GM21423 (cell line): ENCODE measurements around the gene ELAVL4.

ENCODE experiments used
- ATAC-seq: cut with Tn5 transposase; IDR thresholded peaks from one replicate; pipeline ENCODE4 v1.9.1; 2021; ENCODE audit warnings: mild to moderate bottlenecking, moderate library complexity; ENCODE audit not compliant: unreplicated experiment

ELAVL4 gene

GRCh38 chr1:50177994-50178393 lies 69.3 kb downstream of the ELAVL4 start:
- no peak for ATAC-seq

DNA sequence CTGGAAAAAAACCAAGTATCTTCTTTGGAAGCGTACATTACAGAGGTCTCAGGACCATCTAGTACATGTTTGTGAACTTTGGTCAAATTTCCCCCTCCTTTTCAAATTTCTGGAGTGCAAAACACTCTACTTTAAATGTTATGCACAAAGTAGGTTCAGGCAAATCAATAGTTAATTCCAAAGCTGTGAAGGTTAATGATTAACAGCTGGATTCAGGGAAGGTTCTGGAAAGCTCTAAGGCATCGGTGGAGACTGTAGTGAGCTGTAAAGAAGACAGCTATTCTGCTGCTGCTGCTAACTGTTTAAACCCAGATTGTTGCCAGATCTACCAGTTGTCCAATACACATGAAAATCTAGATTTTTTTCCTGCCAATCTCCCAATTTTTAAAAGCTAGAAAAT lies 70.9 kb downstream of the ELAVL4 start:
- no peak for ATAC-seq

- no peak for ATAC-seq
Observed at GRCh38 chr1:50180367-50180766, 71.6 kb downstream of the ELAVL4 start.

- ATAC-seq: no peak
Observed at GRCh38 chr1:50181027-50181663, 72.4 kb downstream of the ELAVL4 start.

DNA sequence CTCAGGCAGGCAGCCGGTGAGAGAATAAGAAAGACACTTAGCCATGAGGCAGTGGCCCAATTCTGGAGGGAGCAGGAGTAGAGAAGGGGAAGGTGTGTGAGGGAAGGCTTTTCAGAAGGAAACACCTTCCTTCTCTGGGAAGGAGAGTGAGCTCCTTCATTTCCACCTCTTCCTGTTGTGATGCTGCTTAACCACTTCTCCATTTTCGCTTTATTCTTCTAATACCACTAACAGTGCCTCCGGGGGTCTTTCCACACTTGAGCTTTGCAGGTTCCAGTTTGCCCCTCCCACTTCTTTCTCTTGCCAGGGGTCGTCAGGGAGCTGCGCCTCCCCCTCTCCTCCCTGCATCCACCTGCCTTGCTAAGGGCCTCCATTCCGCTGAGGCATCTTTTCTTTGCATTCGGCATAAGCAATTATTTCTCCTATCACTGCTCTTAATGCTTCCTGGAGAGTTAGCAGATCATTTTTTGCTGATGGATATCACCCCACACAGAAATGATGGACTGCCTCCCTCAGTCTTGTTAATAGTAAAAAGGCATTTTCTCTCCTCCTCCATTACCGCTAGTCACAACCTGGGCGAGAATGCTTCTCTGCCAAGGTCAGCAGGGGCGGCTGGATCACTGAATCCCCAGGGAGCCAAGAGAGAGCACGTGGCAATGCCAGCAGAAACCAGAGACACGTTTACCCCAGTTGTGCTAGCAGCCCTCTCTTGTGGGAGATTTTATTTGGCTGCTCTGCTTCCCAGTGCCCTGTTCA lies 74.8 kb downstream of the ELAVL4 start:
- no peak for ATAC-seq

- no peak for ATAC-seq
Observed at GRCh38 chr1:50189369-50189768, 80.6 kb downstream of the ELAVL4 start.

GRCh38 chr1:50193002-50193401 lies 84.3 kb downstream of the ELAVL4 start:
- ATAC-seq: no peak

DNA sequence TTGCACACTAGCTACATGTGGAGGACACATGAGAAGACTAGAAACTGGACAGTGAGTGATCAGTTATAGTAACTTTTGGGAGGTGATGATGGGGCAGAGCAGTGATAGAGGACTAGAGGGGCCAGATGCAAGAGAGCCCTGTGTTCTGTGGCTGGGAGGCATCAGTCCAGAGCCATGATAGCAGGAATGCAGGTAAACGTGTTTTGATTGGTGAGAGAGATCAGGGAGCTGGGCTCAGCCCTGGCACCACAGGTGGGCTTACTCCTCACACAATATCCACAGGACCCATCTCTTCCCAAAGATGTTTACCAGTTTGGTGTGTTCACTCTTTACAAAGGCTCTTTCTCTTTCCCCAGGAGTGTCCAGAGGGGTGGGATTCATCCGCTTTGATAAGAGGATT lies 86.5 kb downstream of the ELAVL4 start:
- no peak for ATAC-seq

DNA sequence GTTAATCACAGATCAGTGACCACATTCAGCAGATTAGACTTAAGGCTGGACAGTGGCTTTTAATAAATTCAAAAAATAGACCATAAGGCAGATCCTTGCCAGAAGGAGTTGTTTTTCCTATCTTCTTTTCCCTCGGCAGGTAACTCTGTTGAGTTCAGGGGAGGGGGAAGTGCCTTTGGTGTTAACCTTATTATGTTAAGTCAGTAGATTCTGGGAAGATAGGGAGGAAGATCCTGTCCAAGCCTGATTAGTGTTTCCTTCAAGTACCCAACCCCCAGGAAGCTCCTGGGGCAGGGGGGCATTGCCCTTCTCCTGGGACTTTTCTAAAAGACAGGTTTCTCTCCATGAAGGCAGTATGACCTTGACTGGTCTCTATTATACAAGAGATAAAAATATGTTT lies 87.4 kb downstream of the ELAVL4 start:
- no peak for ATAC-seq

GRCh38 chr1:50197216-50197615 lies 88.5 kb downstream of the ELAVL4 start:
- ATAC-seq: no peak

DNA sequence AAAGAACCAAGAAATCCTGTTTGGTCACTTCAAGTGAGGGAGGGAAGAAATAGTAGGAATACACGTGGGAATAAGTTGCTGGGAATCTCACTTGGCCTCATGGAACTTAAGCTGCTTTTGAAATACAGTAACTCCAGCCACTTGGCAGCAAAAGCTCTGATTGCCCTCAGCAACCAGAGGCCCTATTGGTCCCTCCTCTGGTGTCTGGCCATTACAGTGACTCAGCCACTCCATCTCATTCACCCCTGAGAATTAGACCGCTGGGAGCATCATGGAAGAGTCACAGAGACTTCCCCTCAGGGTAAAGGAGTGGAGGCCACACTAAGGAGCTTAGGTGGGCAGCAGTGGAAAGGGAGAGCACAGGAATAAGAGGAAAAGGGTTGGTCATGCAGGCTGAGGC lies 99.6 kb downstream of the ELAVL4 start:
- ATAC-seq: no peak

DNA sequence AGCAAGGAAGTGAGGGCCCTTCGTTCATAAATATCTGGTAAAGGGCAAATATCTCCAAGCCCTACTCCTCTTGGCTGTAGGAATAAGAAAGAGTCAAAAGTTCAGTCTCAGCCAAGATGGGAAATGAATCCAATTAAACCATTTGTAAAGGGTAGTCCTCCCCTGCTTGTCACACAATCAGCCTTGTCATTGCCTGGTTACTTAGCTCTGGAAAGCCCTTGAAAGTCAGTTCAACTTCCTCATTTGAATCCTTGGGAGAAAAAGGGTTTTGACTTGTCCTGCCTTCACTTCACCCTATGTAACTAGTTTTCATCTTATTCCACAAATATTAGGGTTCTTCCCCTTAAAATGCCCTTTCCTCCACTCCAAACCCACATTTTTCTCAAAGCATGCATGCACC lies 100.0 kb downstream of the ELAVL4 start:
- ATAC-seq: no peak

DNA sequence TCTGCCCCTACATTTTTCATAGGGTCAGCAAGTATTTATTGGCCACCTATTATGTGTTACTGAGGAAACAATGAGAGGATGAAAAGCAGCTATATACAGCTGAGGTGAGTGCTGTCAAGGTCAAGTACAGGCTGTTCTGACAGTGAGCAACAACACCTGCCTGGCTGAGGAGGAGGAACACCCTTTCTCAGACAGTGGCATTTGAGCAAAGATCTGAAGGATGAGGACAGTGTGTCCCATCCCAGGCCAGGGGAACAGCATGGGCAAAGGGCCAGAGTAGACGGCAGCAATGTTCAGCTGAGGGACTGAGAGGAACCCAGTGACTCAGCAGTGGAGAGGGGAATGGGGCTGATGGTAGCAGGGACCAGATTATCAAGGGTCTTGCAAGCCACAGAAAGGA lies 101.0 kb downstream of the ELAVL4 start:
- no peak for ATAC-seq

DNA sequence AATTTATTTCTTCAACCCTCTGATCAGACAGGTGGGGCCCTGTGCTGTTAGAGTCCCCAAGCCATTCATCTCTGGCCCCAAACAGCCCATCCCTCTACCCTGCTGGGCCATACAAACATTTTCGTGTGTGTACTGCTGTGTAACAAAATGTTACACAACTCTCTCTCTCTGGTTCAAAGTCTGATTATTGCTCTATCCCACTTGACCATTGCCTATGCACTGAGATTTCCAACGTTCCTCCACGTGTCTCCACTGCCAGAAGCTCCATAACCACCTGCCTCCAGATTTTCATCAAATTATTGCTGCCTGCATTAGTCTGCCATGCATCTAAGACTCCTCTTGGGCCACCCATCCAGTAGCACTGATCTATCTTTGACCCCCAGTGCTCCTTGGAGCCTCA lies 104.8 kb downstream of the ELAVL4 start:
- no peak for ATAC-seq

- no peak for ATAC-seq
Observed at GRCh38 chr1:50214717-50215116, 106.0 kb downstream of the ELAVL4 start.

DNA sequence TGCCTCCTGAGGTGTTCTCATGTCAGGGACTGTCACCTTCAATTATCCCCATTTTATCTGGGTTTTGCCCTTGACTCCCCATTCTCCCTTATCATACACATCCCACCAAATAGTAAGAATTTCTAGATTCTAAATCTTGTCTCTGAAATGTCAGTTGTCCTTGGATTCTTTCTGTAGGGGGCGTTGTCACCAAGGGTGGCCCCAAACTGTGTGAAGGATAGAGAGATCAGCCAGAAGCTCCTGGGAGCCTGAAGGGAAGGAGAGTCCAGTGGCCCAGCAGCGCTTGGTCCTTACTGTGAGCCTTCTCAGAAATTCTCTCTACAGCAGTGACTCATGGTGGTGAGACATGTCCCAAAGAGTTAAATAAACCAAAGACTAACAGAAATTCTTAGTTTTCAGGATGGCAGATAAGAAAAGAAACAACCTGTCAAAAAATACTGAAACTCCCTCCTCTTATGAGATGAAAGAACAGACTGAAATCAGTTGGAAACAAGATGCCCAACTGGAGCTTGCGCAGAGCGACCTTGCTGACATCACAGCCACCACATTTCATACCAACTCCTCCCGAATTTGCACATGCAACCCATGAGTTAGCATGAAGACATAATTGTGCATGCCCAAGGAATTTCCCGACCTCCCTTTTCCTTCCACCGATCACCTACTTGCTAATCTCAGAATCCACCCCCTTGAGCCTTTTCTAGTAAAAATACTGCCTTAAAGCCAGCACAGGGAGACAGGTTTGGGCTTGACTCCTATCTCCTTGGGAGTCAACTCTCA lies 109.8 kb downstream of the ELAVL4 start:
- ATAC-seq: no peak

GRCh38 chr1:50228871-50229384 lies 120.2 kb downstream of the ELAVL4 start:
- no peak for ATAC-seq

GRCh38 chr1:50231209-50231608 lies 122.5 kb downstream of the ELAVL4 start:
- ATAC-seq: no peak

DNA sequence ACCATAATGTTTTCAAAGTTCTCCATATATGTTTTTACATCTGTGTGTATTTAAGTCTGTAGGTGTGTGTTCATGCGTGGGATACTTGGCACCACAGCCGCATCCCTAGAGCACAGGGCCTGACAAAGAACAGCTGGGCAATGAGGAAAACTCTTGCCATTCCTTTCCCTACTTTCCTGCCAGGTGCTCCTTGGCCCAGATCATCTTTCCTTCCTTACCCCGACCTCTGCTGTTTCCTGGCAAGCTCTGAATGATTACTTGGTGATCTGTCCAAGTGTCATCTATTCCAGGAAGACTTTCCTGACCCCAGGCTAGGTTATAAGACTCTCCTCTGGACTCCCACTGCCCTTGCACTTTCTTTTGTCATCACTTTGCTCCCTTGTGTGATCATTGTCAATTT lies 123.6 kb downstream of the ELAVL4 start:
- no peak for ATAC-seq

GRCh38 chr1:50236656-50237055 lies 127.9 kb downstream of the ELAVL4 start:
- ATAC-seq: no peak

- no peak for ATAC-seq
Observed at GRCh38 chr1:50237056-50237455, 128.3 kb downstream of the ELAVL4 start.

DNA sequence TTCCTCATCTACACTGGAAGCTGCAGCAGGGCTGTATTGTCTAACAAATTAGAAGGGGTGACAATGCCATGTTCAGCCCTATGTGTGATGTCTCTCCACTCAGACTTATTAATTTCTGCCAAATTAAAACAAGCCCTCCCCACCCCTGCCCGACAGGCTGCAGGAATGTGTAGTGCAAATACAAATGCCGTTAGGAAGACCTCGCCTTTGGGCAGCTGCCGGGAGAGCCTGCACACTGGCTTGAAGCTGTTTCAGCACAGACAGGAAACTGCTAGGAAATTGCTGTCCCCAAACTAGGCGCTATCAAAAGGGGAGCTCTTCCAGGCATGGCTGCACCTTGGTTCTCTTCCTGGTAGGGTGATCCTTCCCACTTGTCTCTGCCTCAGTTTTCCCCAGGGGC lies 135.2 kb downstream of the ELAVL4 start:
- no peak for ATAC-seq
